Measurements from ENCODE around the gene CCNG1. TPM values are rescaled to one million over a fixed set of nuclear protein-coding genes. Genes with fewer than 3 reads are reported as not detected.
"Not testable (repeated sequence)": the region's sequence is repeated elsewhere in the genome, so short reads cannot be mapped to it uniquely, and the experiment has no call there.

The CCNG1 gene
- total RNA-seq, 8 experiments from 2014 or later, result 141 to 258 (median 173) TPM

GRCh38 chr5:163448491-163448890 is 11.1 kb downstream of the CCNG1 start:
- Histone ChIP-seq H3K4me1 (replicated peaks in 1 of 2) (no peaks in the 10 kb centered on the region), H3K27ac (no peak overlapping the region), H3K4me3 (no peak overlapping the region)
- ATAC-seq (replicated peaks in 6 of 8), result no peak
- in situ Hi-C loops (cut with MboI; ENCODE audit: low pct_unique_long_range_greater_than_20kb in 2 of 9, low sequenced_read_pairs in 9 of 9, unreplicated experiment in 9 of 9), result no loop called here

DNA sequence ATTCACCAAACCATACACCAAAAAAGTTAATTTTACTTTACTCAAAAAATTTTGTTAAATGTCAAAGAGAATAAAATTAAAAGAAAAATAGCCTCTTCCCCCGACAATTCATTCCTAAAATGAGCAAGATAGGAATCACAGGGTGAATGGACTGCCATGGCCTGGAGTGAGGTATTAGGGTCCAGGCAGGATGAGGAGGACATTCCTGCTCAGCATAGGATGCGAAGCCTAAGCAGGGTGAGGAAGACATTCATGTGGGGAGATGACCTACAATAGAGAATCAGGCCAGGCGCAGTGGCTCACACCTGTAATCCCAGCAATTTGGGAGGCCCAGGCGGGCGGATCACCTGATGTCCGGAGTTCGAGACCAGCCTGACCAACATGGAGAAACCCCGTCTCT is 14.1 kb downstream of the CCNG1 start:
- no peak for ATAC-seq (replicated peaks in 6 of 8)
- Histone ChIP-seq H3K27ac (no peak overlapping the region), H3K4me1 (replicated peaks in 1 of 2) (no peaks in the 10 kb centered on the region), H3K4me3 (no peak overlapping the region)
- in situ Hi-C loops (cut with MboI; ENCODE audit: low pct_unique_long_range_greater_than_20kb in 2 of 9, low sequenced_read_pairs in 9 of 9, unreplicated experiment in 9 of 9), result no loop called here
- WGBS, 10 experiments, result 60 to 100% (median 98%) methylated on average over 1 to 8 of the region's 8 CpGs; no CpG with 5 or more reads in 1 of the 10 experiments

- Histone ChIP-seq H3K4me3 (no peak overlapping the region), H3K4me1 (replicated peaks in 1 of 2) (peaks cover 0 to 2% of the 10 kb centered on the region in 2 donors), H3K27ac (no peak overlapping the region)
- WGBS, 10 experiments, result 20 to 100% (median 91%) methylated on average over 1 of the region's 1 CpG; no CpG with 5 or more reads in 3 of the 10 experiments
- ATAC-seq (replicated peaks in 6 of 8), result peak in 1 of 8 experiments; percentile 34
- in situ Hi-C loops (cut with MboI; ENCODE audit: low pct_unique_long_range_greater_than_20kb in 2 of 9, low sequenced_read_pairs in 9 of 9, unreplicated experiment in 9 of 9), result no loop called here
Measured at GRCh38 chr5:163453705-163454104, 16.3 kb downstream of the CCNG1 start.

DNA sequence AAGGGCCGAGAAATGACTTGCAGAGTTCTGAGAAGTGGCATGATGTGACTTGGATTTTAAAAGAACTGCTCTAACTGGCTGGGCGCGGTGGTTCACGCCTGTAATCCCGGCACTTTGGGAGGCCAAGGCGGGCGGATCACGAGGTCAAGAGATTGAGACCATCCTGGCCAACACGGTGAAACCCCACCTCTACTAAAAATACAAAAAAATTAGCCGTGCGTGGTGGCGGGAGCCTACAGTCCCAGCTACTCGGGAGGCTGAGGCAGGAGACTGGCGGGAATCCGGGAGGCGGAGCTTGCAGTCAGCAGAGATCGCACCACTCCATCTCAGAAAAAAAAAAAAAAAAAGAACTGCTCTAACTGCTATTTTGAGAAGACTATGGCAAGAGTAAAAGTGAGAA is 18.0 kb downstream of the CCNG1 start:
- ATAC-seq (replicated peaks in 6 of 8); in situ Hi-C loops (cut with MboI; ENCODE audit: low pct_unique_long_range_greater_than_20kb in 2 of 9, low sequenced_read_pairs in 9 of 9, unreplicated experiment in 9 of 9): not testable (repeated sequence)
- WGBS, 10 experiments, result 80 to 100% (median 96%) methylated on average over 1 to 17 of the region's 17 CpGs

GRCh38 chr5:163456029-163456589 is 18.7 kb downstream of the CCNG1 start:
- H3K4me3 ChIP-seq, result no peak overlapping the region
- peaks cover 0 to 2% of the 10 kb centered on the region in 2 donors for H3K4me1 ChIP-seq (replicated peaks in 1 of 2)
- H3K27ac ChIP-seq, result no peak overlapping the region
- in situ Hi-C loops (cut with MboI; ENCODE audit: low pct_unique_long_range_greater_than_20kb in 2 of 9, low sequenced_read_pairs in 9 of 9, unreplicated experiment in 9 of 9), result no loop called here
- ATAC-seq (replicated peaks in 6 of 8), result no peak
- WGBS, 10 experiments, result 0 to 100% (median 90%) methylated on average over 1 to 2 of the region's 2 CpGs; no CpG with 5 or more reads in 1 of the 10 experiments

More for the DNA sequence above, 18.0 kb downstream of the CCNG1 start:
- not testable (repeated sequence) for H3K4me1 ChIP-seq (replicated peaks in 1 of 2); H3K27ac ChIP-seq; H3K4me3 ChIP-seq

- in situ Hi-C loops (cut with MboI; ENCODE audit: low pct_unique_long_range_greater_than_20kb in 2 of 9, low sequenced_read_pairs in 9 of 9, unreplicated experiment in 9 of 9), result no loop called here
- Histone ChIP-seq H3K4me3 (no peak overlapping the region), H3K27ac (no peak overlapping the region), H3K4me1 (replicated peaks in 1 of 2) (peaks cover 0 to 2% of the 10 kb centered on the region in 2 donors)
- ATAC-seq (replicated peaks in 6 of 8), result no peak
- 78 to 100% (median 88%) methylated on average over 2 to 7 of the region's 7 CpGs; no CpG with 5 or more reads in 1 of the 10 experiments for WGBS, 10 experiments
Measured at GRCh38 chr5:163456840-163457239, 19.4 kb downstream of the CCNG1 start.

- in situ Hi-C loops (cut with MboI; ENCODE audit: low pct_unique_long_range_greater_than_20kb in 2 of 9, low sequenced_read_pairs in 9 of 9, unreplicated experiment in 9 of 9), result no loop called here
- WGBS, 10 experiments, result 0 to 67% (median 24%) methylated on average over 1 to 6 of the region's 6 CpGs; no CpG with 5 or more reads in 2 of the 10 experiments
- peaks cover 0 to 2% of the 10 kb centered on the region in 2 donors for H3K4me1 ChIP-seq (replicated peaks in 1 of 2)
- H3K4me3 ChIP-seq, result peak overlapping the region; percentile 54 to 93 (median 81)
- no peak for ATAC-seq (replicated peaks in 6 of 8)
- H3K27ac ChIP-seq, result peak overlapping the region; percentile 90 to 97
Measured at GRCh38 chr5:163458778-163459385, 21.5 kb downstream of the CCNG1 start.

GRCh38 chr5:163459462-163459818 is 22.0 kb downstream of the CCNG1 start:
- WGBS, 10 experiments, result 0 to 12% (median 0%) methylated on average over 3 to 9 of the region's 12 CpGs; no CpG with 5 or more reads in 1 of the 10 experiments
- in situ Hi-C loops (cut with MboI; ENCODE audit: low pct_unique_long_range_greater_than_20kb in 2 of 9, low sequenced_read_pairs in 9 of 9, unreplicated experiment in 9 of 9), result no loop called here
- peak overlapping the region; percentile 54 to 93 (median 81) for H3K4me3 ChIP-seq

GRCh38 chr5:163459819-163460561 is 22.6 kb downstream of the CCNG1 start, which contains the start of gene NUDCD2:
Gene NUDCD2, minus strand, starts transcription at chr5:163460102. Its CDS starts 52 bp downstream, at chr5:163460050.
- in situ Hi-C loops (cut with MboI; ENCODE audit: low pct_unique_long_range_greater_than_20kb in 2 of 9, low sequenced_read_pairs in 9 of 9, unreplicated experiment in 9 of 9), result no loop called here
- Histone ChIP-seq H3K27ac (peak within 1 kb of the TSS; percentile 90 to 97), H3K4me1 (replicated peaks in 1 of 2) (peaks cover 0 to 2% of the 10 kb centered on the region in 2 donors), H3K4me3 (peak within 1 kb of the TSS; percentile 54 to 93 (median 81))
- ATAC-seq (replicated peaks in 6 of 8), result peak; percentile 75 to 88 (median 86)
- WGBS, 10 experiments, result 0% methylated on average over 3 to 25 of the region's 59 CpGs; no CpG with 5 or more reads in 5 of the 10 experiments

More at GRCh38 chr5:163459462-163459818, 22.0 kb downstream of the CCNG1 start:
- peak in 2 of 8 experiments; percentile 3 to 5 for ATAC-seq (replicated peaks in 6 of 8)
- peaks cover 0 to 2% of the 10 kb centered on the region in 2 donors for H3K4me1 ChIP-seq (replicated peaks in 1 of 2)
- H3K27ac ChIP-seq, result peak overlapping the region; percentile 90 to 97

DNA sequence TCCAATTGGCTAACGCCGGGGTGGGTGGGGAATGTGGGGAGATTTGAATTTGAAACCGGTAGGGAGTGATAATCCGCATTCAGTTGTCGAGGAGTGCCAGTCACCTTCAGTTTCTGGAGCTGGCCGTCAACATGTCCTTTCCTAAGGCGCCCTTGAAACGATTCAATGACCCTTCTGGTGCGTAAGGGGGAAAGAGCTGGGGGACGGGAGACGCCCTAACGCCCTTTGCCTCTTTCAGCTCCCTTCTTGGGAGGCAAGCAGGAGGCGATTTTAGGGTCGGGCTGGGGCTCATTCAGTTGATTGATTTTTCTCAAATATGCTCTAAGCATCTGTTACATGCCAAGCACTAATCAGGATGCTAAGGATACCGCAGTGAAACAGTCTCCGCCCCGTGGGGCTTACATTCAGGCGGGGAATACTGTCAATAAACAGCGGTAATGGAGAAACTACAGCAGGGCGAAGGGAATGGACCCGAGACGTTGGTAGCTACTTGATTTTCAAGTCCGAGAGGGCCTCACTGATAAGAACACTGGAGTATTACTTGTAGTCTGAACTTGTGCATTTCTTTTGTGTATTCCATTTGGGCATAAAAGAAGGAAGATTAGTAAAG is 23.3 kb downstream of the CCNG1 start, which contains the start of gene HMMR:
Gene HMMR (plus strand): TSS at position 71 of the 610 bp plus-strand sequence. CDS start 61 bp downstream, at position 132.
- peak within 1 kb of the TSS; percentile 90 to 97 for H3K27ac ChIP-seq
- peak within 1 kb of the TSS; percentile 54 to 93 (median 81) for H3K4me3 ChIP-seq
- WGBS, 10 experiments, result 0 to 3% (median 0%) methylated on average over 1 to 11 of the region's 23 CpGs; no CpG with 5 or more reads in 3 of the 10 experiments
- peak in 7 of 8 experiments; percentile 0 to 8 (median 2) for ATAC-seq (replicated peaks in 6 of 8)
- in situ Hi-C loops (cut with MboI; ENCODE audit: low pct_unique_long_range_greater_than_20kb in 2 of 9, low sequenced_read_pairs in 9 of 9, unreplicated experiment in 9 of 9), result no loop called here
- H3K4me1 ChIP-seq (replicated peaks in 1 of 2), result peaks cover 0 to 2% of the 10 kb centered on the region in 2 donors

GRCh38 chr5:163463063-163463435 is 25.7 kb downstream of the CCNG1 start:
- Histone ChIP-seq H3K4me3 (no peak overlapping the region), H3K27ac (no peak overlapping the region), H3K4me1 (replicated peaks in 1 of 2) (no peaks in the 10 kb centered on the region)
- no peak for ATAC-seq (replicated peaks in 6 of 8)
- in situ Hi-C loops (cut with MboI; ENCODE audit: low pct_unique_long_range_greater_than_20kb in 2 of 9, low sequenced_read_pairs in 9 of 9, unreplicated experiment in 9 of 9), result no loop called here

DNA sequence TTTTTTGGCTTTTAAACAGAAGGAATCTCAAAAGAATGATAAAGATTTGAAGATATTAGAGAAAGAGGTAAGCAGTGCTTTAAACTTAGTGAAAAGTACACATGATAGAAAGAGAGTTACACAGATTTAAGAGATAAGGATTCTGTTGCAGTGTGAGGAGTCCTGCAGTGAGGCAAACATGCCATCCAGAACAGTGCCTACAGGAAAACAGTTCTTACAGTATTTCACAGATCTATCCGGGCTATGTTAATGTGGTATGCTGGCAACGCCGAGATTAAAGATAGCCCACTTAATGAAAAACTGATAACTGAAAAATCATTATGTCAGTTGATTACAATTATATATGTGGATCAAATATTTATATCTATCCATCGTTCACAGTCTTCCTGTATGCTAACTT is 30.3 kb downstream of the CCNG1 start:
- in situ Hi-C loops (cut with MboI; ENCODE audit: low pct_unique_long_range_greater_than_20kb in 2 of 9, low sequenced_read_pairs in 9 of 9, unreplicated experiment in 9 of 9), result no loop called here
- H3K4me3 ChIP-seq, result no peak overlapping the region
- no peaks in the 10 kb centered on the region for H3K4me1 ChIP-seq (replicated peaks in 1 of 2)
- WGBS, 10 experiments, result 60 to 100% (median 87%) methylated on average over 1 to 4 of the region's 4 CpGs; no CpG with 5 or more reads in 2 of the 10 experiments
- ATAC-seq (replicated peaks in 6 of 8), result no peak
- no peak overlapping the region for H3K27ac ChIP-seq
